CD14-positive monocyte (primary cell): ENCODE results near the gene CALML3. TPM values are rescaled to one million over a fixed set of nuclear protein-coding genes. Genes with fewer than 3 reads are reported as not detected.

Experiments
- DNase-seq, 3 donors: peaks; one replicate each; pipeline ENCODE4 v3.0.0-alpha.2; 2011 to 2022
- H2AFZ ChIP-seq: 2 replicates; pipeline ENCODE4 v1.6.0; 2012; ENCODE audit warnings: mild to moderate bottlenecking, low read depth, low read length, inconsistent platforms; ENCODE audit not compliant: insufficient read depth, poor library complexity, severe bottlenecking
- H3K27ac ChIP-seq, 2 donors: 1 replicate in 1 of 2; 2 replicates in 1 of 2; pipeline ENCODE4 v1.5.1; 2012 to 2013; ENCODE audit warnings: low read length in 2 of 2, control low read depth in 1 of 2, inconsistent platforms in 1 of 2, low read depth in 1 of 2, mild to moderate bottlenecking in 1 of 2
- H3K27me3 ChIP-seq, 2 donors: one replicate each; pipeline versions ENCODE4 v1.6.0 to v1.6.1; 2011 to 2013; ENCODE audit warnings: low read length in 2 of 2; ENCODE audit not compliant: control insufficient read depth in 2 of 2, insufficient read depth in 2 of 2
- H3K36me3 ChIP-seq, 2 donors: replicated peaks in 1 of 2; 1 replicate in 1 of 2; 2 replicates in 1 of 2; pipeline versions ENCODE4 v1.5.1 to v1.6.1; 2012 to 2013; ENCODE audit warnings: low read length in 2 of 2, control low read depth in 1 of 2, inconsistent platforms in 1 of 2, mild to moderate bottlenecking in 1 of 2; ENCODE audit not compliant: insufficient read depth in 2 of 2, control insufficient read depth in 1 of 2
- H3K4me1 ChIP-seq, 2 donors: 1 replicate in 1 of 2; 2 replicates in 1 of 2; pipeline versions ENCODE4 v1.5.1 to v1.6.1; 2012 to 2013; ENCODE audit warnings: low read length in 2 of 2, control low read depth in 1 of 2, inconsistent platforms in 1 of 2, mild to moderate bottlenecking in 1 of 2, moderate library complexity in 1 of 2; ENCODE audit not compliant: insufficient read depth in 2 of 2, control insufficient read depth in 1 of 2
- H3K4me2 ChIP-seq: replicated peaks from 2 replicates; pipeline ENCODE3; 2012; ENCODE audit warnings: low read length, moderate library complexity, mild to moderate bottlenecking; ENCODE audit not compliant: poor library complexity, severe bottlenecking; ENCODE audit errors: extremely low read depth
- H3K4me3 ChIP-seq, 3 experiments: fragments of 200-600 bp in 1 of 3; sonication (generic) in 1 of 3; replicated peaks in 1 of 3; 1 replicate in 2 of 3; 2 replicates in 1 of 3; pipeline ENCODE4 v1.5.1; 2011 to 2013; ENCODE audit warnings: low read length in 3 of 3, mild to moderate bottlenecking in 3 of 3, control low read depth in 2 of 3, low read depth in 2 of 3, inconsistent platforms in 1 of 3, moderate library complexity in 1 of 3
- H3K79me2 ChIP-seq: 2 replicates; pipeline ENCODE4 v1.6.0; 2012; ENCODE audit warnings: mild to moderate bottlenecking, control low read depth, inconsistent platforms, low read length, moderate library complexity; ENCODE audit not compliant: insufficient read depth
- H3K9ac ChIP-seq: 2 replicates; pipeline ENCODE4 v1.6.0; 2017; ENCODE audit warnings: low read length, mild to moderate bottlenecking; ENCODE audit not compliant: insufficient read depth, poor library complexity, severe bottlenecking
- H3K9me3 ChIP-seq, 2 donors: replicated peaks in 1 of 2; 1 replicate in 1 of 2; 2 replicates in 1 of 2; pipeline versions ENCODE4 v1.5.1 to v1.6.1; 2012 to 2013; ENCODE audit warnings: low read length in 2 of 2, control low read depth in 1 of 2; ENCODE audit not compliant: control insufficient read depth in 1 of 2, insufficient read depth in 1 of 2
- H4K20me1 ChIP-seq: 2 replicates; pipeline ENCODE4 v1.6.0; 2012; ENCODE audit warnings: mild to moderate bottlenecking, low read length, control low read depth, moderate library complexity; ENCODE audit not compliant: insufficient read depth
- H3K27ac Mint-ChIP-seq, 7 donors: one replicate each; pipeline ENCODE4 v1.8.0; 2020; ENCODE audit warnings: mild to moderate bottlenecking in 7 of 7, mixed read lengths in 7 of 7, moderate library complexity in 6 of 7, inconsistent platforms in 2 of 7
- H3K27me3 Mint-ChIP-seq, 3 donors: one replicate each; pipeline ENCODE4 v1.8.0; 2021 to 2022; ENCODE audit warnings: low read depth in 3 of 3, mild to moderate bottlenecking in 3 of 3, mixed read lengths in 3 of 3, moderate library complexity in 3 of 3, inconsistent platforms in 1 of 3
- H3K36me3 Mint-ChIP-seq, 2 donors: one replicate each; pipeline ENCODE4 v1.8.0; 2020; ENCODE audit warnings: mixed read lengths in 2 of 2, inconsistent platforms in 1 of 2, mild to moderate bottlenecking in 1 of 2
- H3K4me1 Mint-ChIP-seq: one replicate; pipeline ENCODE4 v1.8.0; 2020; ENCODE audit warnings: mild to moderate bottlenecking, mixed read lengths
- H3K4me3 Mint-ChIP-seq, 2 donors: one replicate each; pipeline ENCODE4 v1.8.0; 2020; ENCODE audit warnings: mild to moderate bottlenecking in 2 of 2, mixed read lengths in 2 of 2, moderate library complexity in 1 of 2
- H3K9me3 Mint-ChIP-seq, 7 donors: one replicate each; pipeline ENCODE4 v1.8.0; 2020 to 2022; ENCODE audit warnings: mixed read lengths in 7 of 7, mild to moderate bottlenecking in 6 of 7, moderate library complexity in 6 of 7, inconsistent platforms in 2 of 7
- CTCF ChIP-seq: fragments of 200-600 bp; IDR thresholded peaks from one replicate; pipeline ENCODE4 v1.8.0; 2022; ENCODE audit warnings: antibody characterized with exemption, mild to moderate bottlenecking
- WGBS: methylation state at CpG from one replicate; pipeline ENCODE4 v1.1.5; 2013; ENCODE audit warnings: missing lambda C conversion rate; ENCODE audit not compliant: insufficient coverage; 5-methylcytosine and 5-hydroxymethylcytosine counted together
- intact Hi-C, 2 donors: fragments of 100-400 bp; cut with micrococcal nuclease; formaldehyde crosslinking; loops; one replicate each; pipeline versions ENCODE4 v1.15.0 to v1.15.1; 2023
- polyA plus RNA-seq, 3 donors: library from polyadenylated mRNA; depleted of rRNA in 1 of 3; unstranded in 2 of 3; stranded (reverse) in 1 of 3; fragments of 300-500 nt in 2 of 3; fragments of >200 nt in 1 of 3; fragmentation: Illumina TruSeq in 2 of 3; gene quantifications; 1 replicate in 2 of 3; 2 replicates in 1 of 3; pipeline ENCODE4 v1.2.3, GENCODE V29; 2012 to 2021

The CALML3 gene
- polyA plus RNA-seq, 3 donors: not detected

- H3K4me1 Mint-ChIP-seq: no peaks in the 10 kb centered on the region
- Histone ChIP-seq H2AFZ (no peak overlapping the region), H3K79me2 (no peaks in the 10 kb centered on the region), H3K27ac (no peak overlapping the region), H3K4me3 (no peak overlapping the region), H3K9ac (no peak overlapping the region), H3K4me1 (no peaks in the 10 kb centered on the region), H3K9me3 (no peaks in the 10 kb centered on the region), H4K20me1 (no peaks in the 10 kb centered on the region), H3K27me3 (no peaks in the 10 kb centered on the region), H3K4me2 (no peak overlapping the region), H3K36me3 (no peaks in the 10 kb centered on the region)
- 97% methylated on average over 14 of the region's 14 CpGs for WGBS
- H3K4me3 Mint-ChIP-seq: no peak overlapping the region
- peaks cover 0 to 5% (median 0%) of the 10 kb centered on the region in 7 donors for H3K9me3 Mint-ChIP-seq
- H3K27me3 Mint-ChIP-seq: peaks cover 2 to 7% (median 3%) of the 10 kb centered on the region in 3 donors
- no peak overlapping the region for H3K27ac Mint-ChIP-seq
- no peaks in the 10 kb centered on the region for H3K36me3 Mint-ChIP-seq
- intact Hi-C loops: no loop called here
- no peak for TF ChIP-seq CTCF
- no peak for DNase-seq
These were observed 49.9 kb downstream of the CALML3 start for GRCh38 chr10:5574642-5575131.

- H3K4me1 Mint-ChIP-seq: no peaks in the 10 kb centered on the region
- peaks cover 1 to 7% (median 2%) of the 10 kb centered on the region in 3 donors for H3K27me3 Mint-ChIP-seq
- intact Hi-C loops: no loop called here
- WGBS: 73% methylated on average over 5 of the region's 9 CpGs
- Histone ChIP-seq H3K4me3 (no peak overlapping the region), H3K4me2 (no peak overlapping the region), H3K4me1 (no peaks in the 10 kb centered on the region), H2AFZ (no peak overlapping the region), H3K27ac (no peak overlapping the region), H3K79me2 (no peaks in the 10 kb centered on the region), H3K9ac (no peak overlapping the region), H3K36me3 (no peaks in the 10 kb centered on the region), H4K20me1 (no peaks in the 10 kb centered on the region), H3K27me3 (no peaks in the 10 kb centered on the region), H3K9me3 (no peaks in the 10 kb centered on the region)
- no peak for TF ChIP-seq CTCF
- no peaks in the 10 kb centered on the region for H3K36me3 Mint-ChIP-seq
- peaks cover 0 to 5% (median 0%) of the 10 kb centered on the region in 7 donors for H3K9me3 Mint-ChIP-seq
- H3K27ac Mint-ChIP-seq: no peak overlapping the region
- DNase-seq: no peak
- no peak overlapping the region for H3K4me3 Mint-ChIP-seq
These were observed 50.4 kb downstream of the CALML3 start for GRCh38 chr10:5575144-5575481.
